Tibial nerve (tissue), 4 donors: ENCODE measurements around the gene SLIT3. TPM values are rescaled to one million over a fixed set of nuclear protein-coding genes. Genes with fewer than 3 reads are reported as not detected.

Experiments
- DNase-seq, 2 donors: peaks; one replicate each; pipeline ENCODE4 v3.0.0-alpha.2; 2019; ENCODE audit warnings: low spot score in 2 of 2
- H3K27ac ChIP-seq, 4 donors: fragments of 200-600 bp; sonication (generic) in 3 of 4; one replicate each; pipeline ENCODE4 v1.5.1; 2017 to 2019; ENCODE audit warnings: mild to moderate bottlenecking in 1 of 4
- H3K27me3 ChIP-seq, 2 donors: fragments of 200-600 bp; sonication (generic) in 1 of 2; one replicate each; pipeline versions ENCODE4 v1.5.1 to v1.6.0; 2017 to 2019
- H3K36me3 ChIP-seq, 3 donors: fragments of 200-600 bp; sonication (generic); one replicate each; pipeline ENCODE4 v1.5.1; 2018 to 2019
- H3K4me1 ChIP-seq, 4 donors: fragments of 200-600 bp; sonication (generic) in 3 of 4; one replicate each; pipeline ENCODE4 v1.5.1; 2017 to 2019
- H3K4me3 ChIP-seq, 4 donors: fragments of 200-600 bp; sonication (generic) in 3 of 4; one replicate each; pipeline ENCODE4 v1.5.1; 2017 to 2019; ENCODE audit warnings: mild to moderate bottlenecking in 1 of 4, moderate library complexity in 1 of 4
- H3K9me3 ChIP-seq, 4 donors: fragments of 200-600 bp; sonication (generic) in 3 of 4; one replicate each; pipeline ENCODE4 v1.5.1; 2017 to 2019
- CTCF ChIP-seq, 5 experiments: fragments of 200-600 bp in 3 of 5; fragments of 450-650 bp in 2 of 5; sonication (generic) in 3 of 5; IDR thresholded peaks; one replicate each; pipeline ENCODE4 v1.5.1; 2016 to 2019; ENCODE audit warnings: antibody characterized with exemption in 5 of 5, mild to moderate bottlenecking in 3 of 5, moderate library complexity in 2 of 5
- EP300 ChIP-seq, 2 donors: sonication (generic); formaldehyde crosslinking; IDR thresholded peaks; one replicate each; pipeline ENCODE4 v1.6.1; 2017; ENCODE audit warnings: antibody characterized with exemption in 2 of 2, mild to moderate bottlenecking in 1 of 2
- POLR2A ChIP-seq, 2 donors: fragments of 450-650 bp; IDR thresholded peaks; one replicate each; pipeline ENCODE4 v1.6.1; 2017; ENCODE audit warnings: antibody characterized with exemption in 2 of 2, mild to moderate bottlenecking in 2 of 2, moderate library complexity in 2 of 2
- WGBS, 2 donors: methylation state at CpG; one replicate each; pipeline ENCODE4 v1.1.5; 2018; 5-methylcytosine and 5-hydroxymethylcytosine counted together
- total RNA-seq, 4 donors: library from RNA; depleted of rRNA; stranded (reverse); fragments of >200 nt; gene quantifications; one replicate each; pipeline ENCODE4 v1.1.0, GENCODE V29; 2016

The SLIT3 gene
- total RNA-seq, 4 donors from 2014 or later = 16.6 to 39.0 (median 20.2) TPM

GRCh38 chr5:168699002-168699401 is 601.9 kb downstream of the SLIT3 start:
- peak; percentile 22 to 28 for DNase-seq
- 33 to 43% methylated on average over 3 to 8 of the region's 8 CpGs for WGBS, 2 donors

GRCh38 chr5:168697034-168697720 is 603.8 kb downstream of the SLIT3 start:
- no peak for DNase-seq
- H3K36me3 ChIP-seq = no peaks in the 10 kb centered on the region
- 69 to 72% methylated on average over 11 of the region's 11 CpGs for WGBS, 2 donors
- no peak overlapping the region for H3K4me3 ChIP-seq
- peak overlapping the region in 2 of 4 donors; percentile 33 to 54 for H3K27ac ChIP-seq
- H3K9me3 ChIP-seq = no peaks in the 10 kb centered on the region
- no peaks in the 10 kb centered on the region for H3K27me3 ChIP-seq
- H3K4me1 ChIP-seq = peaks cover 0 to 41% (median 5%) of the 10 kb centered on the region in 4 donors
- TF ChIP-seq POLR2A (IDR thresholded peaks at IDR 0.05) (no peak), EP300 (IDR thresholded peaks at IDR 0.05) (no peak), CTCF (IDR thresholded peaks at IDR 0.05) (no peak)

More at GRCh38 chr5:168699002-168699401, 601.9 kb downstream of the SLIT3 start:
- peaks cover 0 to 41% (median 5%) of the 10 kb centered on the region in 4 donors for H3K4me1 ChIP-seq
- H3K36me3 ChIP-seq = no peaks in the 10 kb centered on the region
- no peaks in the 10 kb centered on the region for H3K27me3 ChIP-seq
- TF ChIP-seq CTCF (IDR thresholded peaks at IDR 0.05) = no peak
- TF ChIP-seq POLR2A (IDR thresholded peaks at IDR 0.05) = no peak
- TF ChIP-seq EP300 (IDR thresholded peaks at IDR 0.05) = no peak
- H3K4me3 ChIP-seq = no peak overlapping the region
- peak overlapping the region in 2 of 4 donors; percentile 4 to 62 for H3K27ac ChIP-seq
- no peaks in the 10 kb centered on the region for H3K9me3 ChIP-seq

- DNase-seq = no peak
- H3K36me3 ChIP-seq = no peaks in the 10 kb centered on the region
These were observed 604.3 kb downstream of the SLIT3 start for GRCh38 chr5:168696611-168697010.

GRCh38 chr5:168695301-168695835 is 605.6 kb downstream of the SLIT3 start:
- H3K4me3 ChIP-seq = no peak overlapping the region
- 54 to 61% methylated on average over 5 of the region's 5 CpGs for WGBS, 2 donors
- peaks cover 0 to 41% (median 5%) of the 10 kb centered on the region in 4 donors for H3K4me1 ChIP-seq
- H3K27ac ChIP-seq = peak overlapping the region in 1 of 4 donors; percentile 71
- DNase-seq = no peak
- no peak for TF ChIP-seq CTCF (IDR thresholded peaks at IDR 0.05)
- TF ChIP-seq POLR2A (IDR thresholded peaks at IDR 0.05) = no peak
- TF ChIP-seq EP300 (IDR thresholded peaks at IDR 0.05) = no peak
- H3K9me3 ChIP-seq = no peaks in the 10 kb centered on the region
- H3K27me3 ChIP-seq = no peaks in the 10 kb centered on the region
- no peaks in the 10 kb centered on the region for H3K36me3 ChIP-seq

More at GRCh38 chr5:168696611-168697010, 604.3 kb downstream of the SLIT3 start:
- TF ChIP-seq CTCF (IDR thresholded peaks at IDR 0.05) (no peak), EP300 (IDR thresholded peaks at IDR 0.05) (no peak), POLR2A (IDR thresholded peaks at IDR 0.05) (no peak)
- peaks cover 0 to 41% (median 5%) of the 10 kb centered on the region in 4 donors for H3K4me1 ChIP-seq
- no peaks in the 10 kb centered on the region for H3K9me3 ChIP-seq
- no peaks in the 10 kb centered on the region for H3K27me3 ChIP-seq
- WGBS, 2 donors = 69 to 92% methylated on average over 2 of the region's 2 CpGs
- H3K4me3 ChIP-seq = no peak overlapping the region
- peak overlapping the region in 2 of 4 donors; percentile 33 to 54 for H3K27ac ChIP-seq

GRCh38 chr5:168694289-168694688 is 606.6 kb downstream of the SLIT3 start:
- no peaks in the 10 kb centered on the region for H3K9me3 ChIP-seq
- TF ChIP-seq EP300 (IDR thresholded peaks at IDR 0.05) (no peak), CTCF (IDR thresholded peaks at IDR 0.05) (no peak), POLR2A (IDR thresholded peaks at IDR 0.05) (no peak)
- no peaks in the 10 kb centered on the region for H3K36me3 ChIP-seq
- no peak overlapping the region for H3K27ac ChIP-seq
- H3K4me3 ChIP-seq = no peak overlapping the region
- 94 to 100% methylated on average over 1 of the region's 1 CpG for WGBS, 2 donors
- DNase-seq = no peak
- H3K4me1 ChIP-seq = peaks cover 0 to 34% (median 5%) of the 10 kb centered on the region in 4 donors
- no peaks in the 10 kb centered on the region for H3K27me3 ChIP-seq
